HepG2 (cell line): ENCODE measurements around the gene MT1A. TPM values are rescaled to one million over a fixed set of nuclear protein-coding genes. Genes with fewer than 3 reads are reported as not detected.

Experiments used
- ATM ChIP-seq: fragments of 450-650 bp; IDR thresholded peaks from 2 replicates; pipeline ENCODE4 v1.7.1; 2017; ENCODE audit warnings: mild to moderate bottlenecking, borderline replicate concordance
- ETV5 ChIP-seq: IDR thresholded peaks from 2 replicates; pipeline ENCODE4 v1.6.1; 2018; ENCODE audit warnings: missing biosample characterization, missing genetic modification reagents, inconsistent platforms, borderline replicate concordance
- LRRFIP1 ChIP-seq: sonication (generic); formaldehyde crosslinking; conservative IDR thresholded peaks from 2 replicates; pipeline ENCODE4 v1.4.0; 2020; ENCODE audit warnings: missing genetic modification reagents
- NCOA1 ChIP-seq: sonication (generic); formaldehyde crosslinking; IDR thresholded peaks from 2 replicates; pipeline ENCODE4 v1.9.0; 2021; ENCODE audit warnings: missing genetic modification reagents
- PAXIP1 ChIP-seq: sonication (generic); formaldehyde crosslinking; conservative IDR thresholded peaks from 2 replicates; pipeline ENCODE4 v1.4.0; 2020; ENCODE audit warnings: mild to moderate bottlenecking, missing genetic modification reagents, moderate library complexity
- RARA ChIP-seq: IDR thresholded peaks from 2 replicates; pipeline ENCODE4 v1.6.1; 2016; ENCODE audit warnings: missing genetic modification reagents, missing compliant biosample characterization
- SRF ChIP-seq: IDR thresholded peaks from 2 replicates; pipeline ENCODE4 v1.6.1; 2011; ENCODE audit warnings: mild to moderate bottlenecking, low read depth, low read length, moderate library complexity
- ZHX1 ChIP-seq: sonication (generic); formaldehyde crosslinking; IDR thresholded peaks from 2 replicates; pipeline ENCODE4 v1.8.1; 2022; ENCODE audit warnings: low read depth, mild to moderate bottlenecking, missing genetic modification reagents
- ZNF180 ChIP-seq: sonication (generic); formaldehyde crosslinking; IDR thresholded peaks from 2 replicates; pipeline ENCODE4 v1.4.0; 2020; ENCODE audit warnings: low read depth, missing genetic modification reagents, borderline replicate concordance
- ZNF44 ChIP-seq: sonication (generic); formaldehyde crosslinking; IDR thresholded peaks from 2 replicates; pipeline ENCODE4 v1.5.1; 2020; ENCODE audit warnings: mild to moderate bottlenecking, missing genetic modification reagents
- ZNF574 ChIP-seq: sonication (generic); formaldehyde crosslinking; IDR thresholded peaks from 2 replicates; pipeline ENCODE4 v1.4.0; 2020; ENCODE audit warnings: missing genetic modification reagents
- ZNF703 ChIP-seq: sonication (generic); formaldehyde crosslinking; IDR thresholded peaks from 2 replicates; pipeline ENCODE4 v1.5.1; 2020; ENCODE audit warnings: missing genetic modification reagents, mild to moderate bottlenecking, moderate library complexity, borderline replicate concordance
- ZNF746 ChIP-seq: sonication (generic); formaldehyde crosslinking; IDR thresholded peaks from 2 replicates; pipeline ENCODE4 v1.8.0; 2022; ENCODE audit warnings: mild to moderate bottlenecking, missing genetic modification reagents
- ZNF816 ChIP-seq: sonication (generic); formaldehyde crosslinking; IDR thresholded peaks from 2 replicates; pipeline ENCODE4 v1.8.0; 2022; ENCODE audit warnings: missing genetic modification reagents, mild to moderate bottlenecking, borderline replicate concordance
- polyA plus RNA-seq, 8 experiments: library from polyadenylated mRNA; depleted of rRNA in 3 of 8; stranded (reverse) in 7 of 8; unstranded in 1 of 8; fragments of >200 nt; fragmentation: Illumina TruSeq in 4 of 8; extraction: Trizol in 4 of 8; gene quantifications; 2 replicates each; pipeline versions ENCODE4 v1.2.1 to v1.2.3, GENCODE V29; 2011 to 2016; ENCODE audit warnings: low read depth in 4 of 8, missing spikeins in 1 of 8, mixed read lengths in 1 of 8; ENCODE audit not compliant: insufficient read depth in 1 of 8
- total RNA-seq, 5 experiments: library from RNA; depleted of rRNA; stranded (reverse); fragments of >200 nt; fragmentation: Illumina TruSeq; extraction: Trizol; gene quantifications; 2 replicates each; pipeline ENCODE4 v1.2.3, GENCODE V29; 2016; ENCODE audit warnings: low read depth in 1 of 5

The MT1A gene
- total and polyA plus RNA-seq, 2 of the 13 experiments (the other 11 are each of a cell fraction or from before 2014, with no cell fraction given): 8.3 to 10.4 TPM

GRCh38 chr16:56625943-56626654, 12.4 kb upstream of the MT1A start (continued):
- TF ChIP-seq PAXIP1 (CRISPR knock-in tag) (no peak), RARA (CRISPR knock-in tag) (no peak), ZNF816 (CRISPR knock-in tag) (no peak), ZNF703 (CRISPR knock-in tag) (no peak), ZNF180 (no peak), NCOA1 (CRISPR knock-in tag) (no peak), ZNF44 (CRISPR knock-in tag) (0 out of 2 replicates have a peak, but pooled peaks have one; percentile 47), SRF (no peak), ZHX1 (CRISPR knock-in tag) (no peak), ATM (no peak), ZNF574 (CRISPR knock-in tag) (no peak), LRRFIP1 (CRISPR knock-in tag) (no peak), ZNF746 (CRISPR knock-in tag) (no peak), ETV5 (CRISPR knock-in tag) (no peak)
